GM12873 (cell line): ENCODE measurements around the gene PPM1N.

Experiments used
- TF ChIP-seq, protein P1 (sequence below): IDR thresholded peaks from 2 replicates; pipeline ENCODE4 v1.5.1; 2012; ENCODE audit warnings: low read depth, mild to moderate bottlenecking, moderate library complexity, low read length, control low read depth; ENCODE audit not compliant: insufficient read depth; ENCODE audit errors: missing control alignments

Gene PPM1N

DNA sequence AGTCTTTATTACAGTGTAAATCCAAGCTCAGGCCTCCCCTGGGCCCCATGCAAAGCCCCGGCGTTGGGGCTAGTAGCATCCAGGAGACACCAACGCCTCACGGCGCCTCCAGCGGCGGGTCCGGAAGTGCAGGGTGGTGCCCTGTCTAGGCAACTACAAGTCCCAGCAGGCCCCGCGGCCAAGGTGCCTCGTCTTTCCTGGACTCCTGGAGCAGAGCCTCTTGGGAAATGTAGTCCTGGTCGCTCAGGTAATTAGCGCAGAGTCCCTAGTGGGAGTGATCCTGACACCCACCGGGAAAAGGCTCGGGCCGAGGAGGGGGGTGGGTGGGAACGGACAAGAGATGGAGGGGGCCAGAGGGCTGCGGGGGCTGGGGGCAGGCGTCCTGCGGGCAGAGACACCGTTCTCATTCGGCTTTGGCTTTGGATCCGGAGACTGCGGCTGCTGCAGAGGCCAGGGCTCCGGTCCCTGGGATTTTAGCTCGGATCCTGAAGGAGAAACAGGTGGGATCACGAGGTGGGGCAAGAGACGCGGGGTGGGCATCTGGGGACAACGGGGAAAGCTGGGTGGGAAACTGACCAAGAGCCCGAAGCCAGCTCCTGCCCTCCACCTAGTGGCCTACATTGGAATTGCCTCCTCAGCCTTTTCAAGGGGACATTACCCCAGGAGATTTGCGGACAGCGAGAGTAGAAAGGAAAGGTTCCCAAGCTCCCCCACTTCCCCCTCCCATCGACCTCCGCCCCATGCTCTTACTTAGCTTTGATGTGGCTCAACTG lies 12.8 kb upstream of the PPM1N start:
- TF ChIP-seq, protein P1, sequence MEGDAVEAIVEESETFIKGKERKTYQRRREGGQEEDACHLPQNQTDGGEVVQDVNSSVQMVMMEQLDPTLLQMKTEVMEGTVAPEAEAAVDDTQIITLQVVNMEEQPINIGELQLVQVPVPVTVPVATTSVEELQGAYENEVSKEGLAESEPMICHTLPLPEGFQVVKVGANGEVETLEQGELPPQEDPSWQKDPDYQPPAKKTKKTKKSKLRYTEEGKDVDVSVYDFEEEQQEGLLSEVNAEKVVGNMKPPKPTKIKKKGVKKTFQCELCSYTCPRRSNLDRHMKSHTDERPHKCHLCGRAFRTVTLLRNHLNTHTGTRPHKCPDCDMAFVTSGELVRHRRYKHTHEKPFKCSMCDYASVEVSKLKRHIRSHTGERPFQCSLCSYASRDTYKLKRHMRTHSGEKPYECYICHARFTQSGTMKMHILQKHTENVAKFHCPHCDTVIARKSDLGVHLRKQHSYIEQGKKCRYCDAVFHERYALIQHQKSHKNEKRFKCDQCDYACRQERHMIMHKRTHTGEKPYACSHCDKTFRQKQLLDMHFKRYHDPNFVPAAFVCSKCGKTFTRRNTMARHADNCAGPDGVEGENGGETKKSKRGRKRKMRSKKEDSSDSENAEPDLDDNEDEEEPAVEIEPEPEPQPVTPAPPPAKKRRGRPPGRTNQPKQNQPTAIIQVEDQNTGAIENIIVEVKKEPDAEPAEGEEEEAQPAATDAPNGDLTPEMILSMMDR: peak; percentile 96

DNA sequence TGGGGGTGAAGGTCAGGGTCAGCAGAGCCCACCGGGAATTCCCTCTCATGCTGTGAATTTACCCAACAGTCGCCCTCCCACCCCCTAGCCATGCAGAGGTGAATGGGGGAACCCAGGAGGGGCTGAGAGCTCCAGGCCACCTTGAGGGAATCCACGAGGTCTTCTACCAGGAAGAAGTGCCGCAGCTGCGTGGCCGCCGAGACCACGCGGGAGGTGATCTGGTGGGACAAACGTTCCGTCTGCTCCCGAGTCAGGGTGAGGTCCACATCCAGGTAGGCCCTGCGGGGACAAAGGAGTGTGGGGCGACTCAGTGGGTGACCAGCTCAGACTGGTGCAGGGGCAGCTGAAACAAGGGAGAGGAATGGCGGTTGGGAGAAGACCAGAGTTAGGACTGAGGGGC lies 9.5 kb upstream of the PPM1N start:
- TF ChIP-seq, protein P1: no peak

DNA sequence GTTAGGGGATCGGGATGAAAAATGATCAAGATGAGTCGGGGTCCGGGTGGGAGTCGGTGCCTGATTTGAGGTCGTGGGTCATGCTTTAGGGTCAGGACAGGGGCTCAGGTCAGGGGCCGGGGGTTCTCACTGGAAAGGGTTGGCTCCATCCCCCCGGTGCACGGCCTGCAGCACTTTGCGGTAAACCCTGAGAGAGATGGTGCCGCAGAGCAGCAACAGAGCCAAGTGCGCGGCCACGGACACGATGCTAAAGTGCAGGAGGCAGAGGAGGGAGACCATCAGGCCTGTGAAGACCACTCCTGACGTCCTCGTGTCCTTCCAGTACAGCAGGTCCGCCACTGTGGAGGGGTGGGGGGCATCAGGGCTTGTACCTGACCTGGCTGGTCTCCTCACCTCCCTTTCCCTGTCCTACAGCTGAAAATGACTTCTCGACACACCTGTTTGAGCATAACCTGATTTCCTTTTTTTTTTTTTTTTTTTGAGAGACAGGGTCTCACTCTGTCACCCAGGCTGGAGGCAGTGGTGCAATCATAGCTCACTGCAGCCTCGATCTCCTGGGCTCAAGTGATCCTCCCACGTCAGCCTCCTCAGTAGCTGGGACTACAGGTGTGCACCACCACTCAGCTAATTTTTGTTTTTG lies 8.9 kb upstream of the PPM1N start:
- TF ChIP-seq, protein P1: no peak

DNA sequence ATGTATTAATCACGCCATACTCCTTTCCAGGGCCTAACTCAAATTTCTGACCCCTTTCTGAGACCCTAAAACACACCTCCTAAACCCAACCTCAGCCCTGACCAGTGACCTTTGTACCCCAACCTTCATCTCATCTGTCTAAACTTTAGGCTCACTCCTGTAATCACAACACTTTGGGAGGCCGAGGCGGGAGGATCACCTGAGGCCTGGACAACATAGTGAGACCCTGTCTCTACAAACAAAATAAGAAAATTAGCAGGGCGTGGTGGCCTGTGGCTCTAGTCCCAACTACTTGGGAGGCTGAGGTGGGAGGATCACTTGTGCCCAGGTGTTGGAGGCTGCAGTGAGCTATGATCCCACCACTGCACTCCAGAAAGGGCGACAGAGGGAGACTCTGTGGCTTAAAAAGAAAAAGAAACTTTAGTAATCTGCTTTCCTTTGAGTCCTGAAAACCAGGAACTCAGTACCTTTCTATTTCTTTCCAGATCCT lies 6.1 kb upstream of the PPM1N start:
- TF ChIP-seq, protein P1: no peak

DNA sequence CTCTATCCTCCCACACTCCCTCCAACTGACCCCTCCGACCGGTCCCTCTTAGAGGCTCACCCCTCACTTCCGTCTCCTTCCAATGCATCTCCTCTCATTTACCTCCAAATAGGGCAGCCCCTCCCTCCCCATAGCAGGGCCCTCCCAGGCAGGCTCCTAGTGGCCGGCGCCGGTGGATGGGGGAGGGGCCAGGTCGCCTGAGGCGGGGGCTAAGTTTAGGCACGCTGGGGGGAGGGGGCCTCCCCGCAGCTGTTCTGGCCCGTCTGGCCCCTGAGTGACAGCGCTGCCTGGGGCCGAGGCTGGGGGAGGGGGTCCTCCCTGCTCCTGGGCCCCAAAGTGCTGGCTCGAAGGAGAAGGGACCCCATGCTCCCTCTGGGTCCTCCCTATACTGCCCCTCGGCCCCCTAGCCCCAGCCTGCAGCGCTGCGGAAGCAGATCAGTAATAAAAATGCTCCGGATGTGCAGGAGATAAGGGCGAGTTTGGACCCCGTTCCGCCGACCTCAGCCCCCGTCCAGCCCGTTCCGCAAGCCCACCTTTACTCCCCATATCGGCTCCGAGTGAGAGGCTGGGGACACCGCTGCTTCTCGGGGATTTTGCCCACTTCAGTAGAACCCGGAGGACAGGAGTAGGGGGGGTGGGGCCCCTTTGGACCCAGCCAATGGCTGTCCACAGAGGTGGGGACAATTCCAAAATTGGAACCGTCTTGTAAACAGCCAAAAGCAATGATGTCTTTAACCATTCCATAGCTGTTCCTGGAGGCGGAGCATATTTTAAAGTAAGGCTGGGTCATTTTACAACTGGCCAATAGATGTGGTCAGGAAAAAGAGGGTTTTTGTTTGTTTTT lies 5.4 kb upstream of the PPM1N start:
- TF ChIP-seq, protein P1: no peak

DNA sequence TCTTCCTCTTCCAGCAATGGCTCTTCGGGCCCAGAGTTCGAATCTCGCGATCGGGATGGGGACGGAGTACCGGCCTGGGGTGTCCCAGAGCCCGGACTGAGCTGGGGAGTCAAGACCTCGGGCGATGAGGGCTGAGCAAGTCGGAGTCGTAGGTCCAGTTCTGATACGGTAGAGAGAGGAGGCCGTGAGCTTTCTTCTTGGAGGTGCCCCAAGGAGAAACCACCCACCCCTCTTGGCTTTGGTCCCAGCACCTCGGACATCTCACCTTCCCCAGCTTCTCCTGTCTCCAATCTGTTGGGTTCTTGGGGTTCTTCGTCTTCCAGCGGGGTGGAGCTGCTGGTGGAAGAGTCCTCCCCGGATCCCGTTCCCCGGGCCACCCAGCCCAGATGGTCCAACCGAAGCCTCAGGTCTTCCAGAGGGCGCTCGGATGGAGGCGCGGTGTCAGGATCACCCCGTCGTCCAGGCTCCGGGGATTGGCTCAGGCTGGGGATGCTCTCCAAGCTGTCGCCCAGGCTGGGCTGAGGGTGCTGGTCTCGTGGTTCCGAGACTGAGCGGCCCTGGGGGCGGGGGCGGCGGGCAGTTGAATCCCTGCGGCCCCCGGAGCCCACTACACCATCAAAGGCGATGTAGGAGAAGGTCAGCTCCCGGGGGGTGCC lies 3.9 kb upstream of the PPM1N start:
- TF ChIP-seq, protein P1: no peak
